BJ (cell line): Measurements from ENCODE around the gene EPOP. TPM values are rescaled to one million over a fixed set of nuclear protein-coding genes. Genes with fewer than 3 reads are reported as not detected.

Experiments
- CTCF ChIA-PET: fragments of 350-600 bp; formaldehyde crosslinking; extraction: SDS; loops from one replicate; lab custom pipeline; 2021; ENCODE audit warnings: antibody characterized with exemption, inconsistent platforms; lab: Yijun Ruan, JAX
- POLR2A ChIA-PET: fragments of 300-600 bp; sonication (Branson Sonifier 250); formaldehyde crosslinking; extraction: SDS; loops from one replicate; lab custom pipeline; 2021; ENCODE audit warnings: antibody characterized with exemption; lab: Charles Lee
- DNase-seq: peaks from one replicate; pipeline ENCODE4 v3.0.0-alpha.2; 2011; ENCODE audit warnings: low read depth
- H3K27me3 ChIP-seq: 2 replicates; pipeline ENCODE4 v1.6.0; 2011; ENCODE audit warnings: low read length; ENCODE audit not compliant: control insufficient read depth, insufficient read depth
- H3K36me3 ChIP-seq: 2 replicates; pipeline ENCODE4 v1.5.1; 2011; ENCODE audit warnings: low read length; ENCODE audit not compliant: control insufficient read depth, insufficient read depth
- H3K4me3 ChIP-seq: 2 replicates; pipeline ENCODE4 v1.5.1; 2011; ENCODE audit warnings: low read depth, mild to moderate bottlenecking, control low read depth, low read length
- polyA plus RNA-seq: library from polyadenylated mRNA; depleted of rRNA; stranded (reverse); fragments of >200 nt; gene quantifications from 2 replicates; pipeline ENCODE4 v1.2.3, GENCODE V29; 2011
- TF ChIP-seq, protein P1 (sequence below): IDR thresholded peaks from 2 replicates; pipeline ENCODE4 v1.5.1; 2011; ENCODE audit warnings: low read depth, mild to moderate bottlenecking, control low read depth, inconsistent platforms, low read length, moderate library complexity; ENCODE audit not compliant: insufficient read depth

The EPOP gene
- polyA plus RNA-seq, 1 experiment = 0.52 TPM

DNA sequence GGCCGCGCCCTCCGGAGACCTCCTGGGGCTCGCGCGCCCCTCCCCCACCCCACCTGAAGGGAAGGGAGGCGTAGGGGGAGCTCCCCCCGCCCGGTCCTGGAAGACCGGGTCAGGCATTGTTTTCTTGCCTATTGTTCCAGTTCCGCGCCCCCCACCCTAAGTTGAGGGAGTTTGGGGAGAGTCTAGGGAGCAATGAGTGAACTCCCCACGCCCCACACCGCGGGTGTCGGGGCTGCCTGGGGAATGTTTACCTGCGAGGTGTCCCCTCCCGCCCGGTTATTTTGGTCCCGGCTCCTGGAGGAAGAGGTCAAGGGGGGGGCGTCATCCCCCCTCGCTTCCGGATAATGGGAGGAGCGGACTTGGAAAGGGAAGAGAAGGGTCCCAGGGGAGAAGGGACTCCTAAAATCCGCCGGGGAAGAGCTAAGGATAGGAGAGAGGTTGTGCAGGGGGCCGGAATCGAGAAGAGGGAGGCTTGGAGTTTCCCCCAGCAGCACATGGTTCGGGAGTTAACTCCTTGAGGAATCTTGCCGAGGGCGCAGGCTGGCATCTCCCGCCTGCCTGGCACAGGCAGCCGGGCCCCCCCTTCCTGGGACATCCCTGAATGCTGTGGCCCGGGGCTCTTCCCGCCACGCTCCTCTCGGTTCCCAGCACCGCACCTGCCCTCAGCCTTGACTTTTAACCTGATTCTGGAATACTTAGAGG, 31.2 kb upstream of the EPOP start:
- TF ChIP-seq, protein P1, sequence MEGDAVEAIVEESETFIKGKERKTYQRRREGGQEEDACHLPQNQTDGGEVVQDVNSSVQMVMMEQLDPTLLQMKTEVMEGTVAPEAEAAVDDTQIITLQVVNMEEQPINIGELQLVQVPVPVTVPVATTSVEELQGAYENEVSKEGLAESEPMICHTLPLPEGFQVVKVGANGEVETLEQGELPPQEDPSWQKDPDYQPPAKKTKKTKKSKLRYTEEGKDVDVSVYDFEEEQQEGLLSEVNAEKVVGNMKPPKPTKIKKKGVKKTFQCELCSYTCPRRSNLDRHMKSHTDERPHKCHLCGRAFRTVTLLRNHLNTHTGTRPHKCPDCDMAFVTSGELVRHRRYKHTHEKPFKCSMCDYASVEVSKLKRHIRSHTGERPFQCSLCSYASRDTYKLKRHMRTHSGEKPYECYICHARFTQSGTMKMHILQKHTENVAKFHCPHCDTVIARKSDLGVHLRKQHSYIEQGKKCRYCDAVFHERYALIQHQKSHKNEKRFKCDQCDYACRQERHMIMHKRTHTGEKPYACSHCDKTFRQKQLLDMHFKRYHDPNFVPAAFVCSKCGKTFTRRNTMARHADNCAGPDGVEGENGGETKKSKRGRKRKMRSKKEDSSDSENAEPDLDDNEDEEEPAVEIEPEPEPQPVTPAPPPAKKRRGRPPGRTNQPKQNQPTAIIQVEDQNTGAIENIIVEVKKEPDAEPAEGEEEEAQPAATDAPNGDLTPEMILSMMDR = no peak
- CTCF ChIA-PET = interaction anchor here (0.6 to 1.4 kb wide), 4 partner anchors 10 to 501 kb away, joined by 3 to 5 read pairs (median 4); no protein-coding TSS in a partner anchor
- POLR2A ChIA-PET = no interaction called here
- no peak for DNase-seq
- H3K4me3 ChIP-seq = peak overlapping the region; percentile 69
- H3K27me3 ChIP-seq = no peaks in the 10 kb centered on the region
- peaks cover 9% of the 10 kb centered on the region for H3K36me3 ChIP-seq

DNA sequence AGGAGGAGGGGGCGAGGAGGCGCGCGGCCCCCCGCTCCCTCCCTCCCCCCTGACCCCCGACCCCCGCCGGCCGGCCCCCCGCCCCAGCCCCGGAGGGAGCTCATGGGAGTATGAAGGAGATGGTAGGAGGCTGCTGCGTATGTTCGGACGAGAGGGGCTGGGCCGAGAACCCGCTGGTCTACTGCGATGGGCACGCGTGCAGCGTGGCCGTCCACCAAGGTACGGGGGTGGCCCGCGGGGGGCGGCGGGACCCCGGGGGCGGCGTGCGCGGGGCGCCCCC, 30.7 kb upstream of the EPOP start:
- CTCF ChIA-PET = interaction anchor here (1.0 to 1.4 kb wide), 3 partner anchors 16 to 30 kb away, joined by 3 to 5 read pairs (median 3); partner anchors contain the start of gene CISD3
- peak overlapping the region; percentile 69 for H3K4me3 ChIP-seq

DNA sequence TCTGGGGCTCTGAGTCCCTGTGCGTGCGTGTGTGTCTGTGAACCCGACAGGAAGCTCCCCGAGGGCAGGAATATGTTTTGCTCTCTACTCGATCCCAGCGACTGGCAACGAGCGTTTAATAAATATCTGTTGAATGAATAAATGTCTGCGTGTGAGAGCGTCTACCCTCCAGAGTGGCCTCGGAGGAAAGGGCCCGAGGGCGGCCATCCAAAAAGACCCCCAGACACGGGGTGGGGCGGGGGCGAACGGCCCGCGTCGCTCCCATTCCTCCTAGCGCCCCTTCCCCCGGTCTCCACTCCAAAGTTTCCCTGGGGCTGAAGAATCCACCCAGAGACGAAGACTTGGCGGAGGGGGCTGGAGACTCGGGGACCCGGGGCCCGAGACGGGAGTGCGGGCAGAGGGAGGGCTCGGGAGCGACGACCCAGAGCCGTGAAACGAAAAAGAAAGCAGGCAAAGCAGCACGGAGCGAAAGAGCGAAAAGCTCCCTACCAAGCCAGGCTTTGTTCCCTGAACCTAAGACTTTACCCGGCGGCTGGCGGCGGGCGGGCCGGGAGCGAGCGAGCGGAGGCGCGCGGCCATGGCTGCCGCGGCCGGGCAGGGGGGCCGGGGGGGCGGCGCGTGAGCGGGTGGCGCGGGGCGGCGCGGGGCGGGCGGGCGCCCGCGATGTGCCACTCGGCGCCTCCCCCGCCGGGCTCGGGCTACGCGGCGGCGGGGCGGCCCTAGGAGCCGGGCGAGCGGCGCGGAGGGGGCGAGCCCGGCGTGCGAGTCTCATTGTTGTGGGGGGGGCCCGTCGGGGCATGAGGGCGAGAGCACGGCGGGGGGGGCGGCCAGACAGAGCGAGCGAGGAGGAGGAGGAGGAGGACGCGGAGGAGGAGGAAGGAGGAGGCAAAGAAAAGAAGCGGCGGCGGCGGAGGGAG, 30.1 kb upstream of the EPOP start, which contains the start of gene MLLT6:
Gene MLLT6 (plus strand): TSS at position 668 of the 917 bp plus-strand sequence. CDS start 360 bp downstream, outside the sequence.
- Histone ChIP-seq H3K36me3 (peaks cover 9% of the 10 kb centered on the region), H3K27me3 (no peaks in the 10 kb centered on the region), H3K4me3 (peak within 1 kb of the TSS; percentile 76)
- TF ChIP-seq, protein P1 = no peak
- POLR2A ChIA-PET = interaction anchor here (0.6 kb wide), 1 partner anchor 275 kb away, joined by 3 read pairs; no protein-coding TSS in a partner anchor
- DNase-seq = no peak
- CTCF ChIA-PET = interaction anchor here (1.0 to 1.4 kb wide), 3 partner anchors 15 to 31 kb away, joined by 3 to 5 read pairs (median 3); partner anchors contain the start of gene CISD3

More for the DNA sequence above, 30.7 kb upstream of the EPOP start:
- POLR2A ChIA-PET = no interaction called here
- TF ChIP-seq, protein P1 = no peak
- Histone ChIP-seq H3K27me3 (no peaks in the 10 kb centered on the region), H3K36me3 (peaks cover 9% of the 10 kb centered on the region)
- no peak for DNase-seq

DNA sequence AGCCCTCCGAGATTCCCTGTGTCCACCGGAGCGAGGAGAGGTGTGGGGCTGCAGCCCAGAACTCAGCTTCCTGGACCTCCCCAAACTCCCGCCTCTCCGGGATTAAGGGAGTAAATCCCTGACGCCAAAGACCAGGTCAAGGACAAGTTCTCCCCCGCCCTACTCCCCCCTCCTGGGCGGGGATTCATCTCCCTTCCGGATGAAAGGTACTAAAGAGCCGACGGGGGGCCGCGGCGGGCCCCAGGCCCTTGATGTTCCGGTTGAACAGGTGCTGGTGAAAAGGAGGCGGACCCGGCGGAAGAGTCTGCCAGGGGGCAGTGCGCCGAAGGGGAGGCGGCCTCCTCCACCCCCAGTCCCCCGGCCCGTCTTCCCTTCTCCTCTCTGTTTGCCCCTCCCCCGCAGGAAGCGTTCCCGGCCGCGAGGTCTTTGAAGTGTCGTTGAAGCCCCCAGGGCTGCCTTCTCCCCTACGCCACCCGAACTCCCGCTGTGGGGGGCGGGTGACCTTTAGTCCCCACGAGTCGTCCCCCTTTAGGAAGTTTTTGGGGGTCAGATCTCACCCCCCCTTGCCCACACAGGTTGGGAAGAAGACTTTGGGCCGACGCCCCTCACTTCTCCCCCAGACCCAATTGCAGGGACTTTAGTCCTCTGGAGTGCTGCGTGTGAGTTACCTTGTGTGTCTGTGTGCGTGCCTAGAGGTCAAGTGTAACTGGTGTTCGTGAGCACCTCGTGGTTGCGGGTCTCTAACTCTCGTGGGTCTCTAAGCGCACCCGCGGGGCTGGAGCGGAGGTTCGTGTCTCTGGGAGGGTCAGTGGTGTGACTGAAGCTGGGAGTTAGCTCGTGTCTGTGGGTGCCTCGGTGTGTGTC, 29.2 kb upstream of the EPOP start:
- no peaks in the 10 kb centered on the region; the same call in 1 of the 2 replicates for H3K27me3 ChIP-seq
- POLR2A ChIA-PET = interaction anchor here (0.6 kb wide), 1 partner anchor 274 kb away, joined by 3 read pairs; no protein-coding TSS in a partner anchor
- CTCF ChIA-PET = interaction anchor here (1.0 kb wide), 1 partner anchor 27 kb away, joined by 3 read pairs; the partner anchor contains the start of gene CISD3
- H3K36me3 ChIP-seq = peaks cover 3% of the 10 kb centered on the region
- peak overlapping the region; percentile 76 for H3K4me3 ChIP-seq
- DNase-seq = no peak
- TF ChIP-seq, protein P1 = peak; percentile 7; the same call in 1 of the 2 replicates
